ENCODE data around the gene PPFIA3. TPM values are rescaled to one million over a fixed set of nuclear protein-coding genes. Genes with fewer than 3 reads are reported as not detected.

PPFIA3 gene
- total RNA-seq, 1 experiment from 2014 or later, result 19.1 TPM

DNA sequence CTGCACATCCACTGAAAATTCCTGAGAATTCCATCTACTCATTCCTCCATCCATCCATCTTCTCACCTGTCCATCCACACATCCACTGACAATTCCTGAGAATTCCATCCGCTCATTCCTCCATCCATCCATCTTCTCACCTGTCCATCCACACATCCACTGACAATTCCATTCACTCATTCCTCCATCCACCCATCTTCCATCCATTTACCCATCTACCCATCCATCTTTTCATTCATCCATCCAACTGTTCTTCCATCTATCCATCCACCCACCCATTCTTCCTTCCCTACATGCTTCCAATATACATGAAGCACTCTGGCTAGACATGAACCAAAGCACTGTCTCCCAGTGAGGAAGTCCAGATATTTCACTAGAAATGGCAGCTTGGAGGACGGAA lies 53.9 kb downstream of the PPFIA3 start:
- TF ChIP-seq, protein P1, sequence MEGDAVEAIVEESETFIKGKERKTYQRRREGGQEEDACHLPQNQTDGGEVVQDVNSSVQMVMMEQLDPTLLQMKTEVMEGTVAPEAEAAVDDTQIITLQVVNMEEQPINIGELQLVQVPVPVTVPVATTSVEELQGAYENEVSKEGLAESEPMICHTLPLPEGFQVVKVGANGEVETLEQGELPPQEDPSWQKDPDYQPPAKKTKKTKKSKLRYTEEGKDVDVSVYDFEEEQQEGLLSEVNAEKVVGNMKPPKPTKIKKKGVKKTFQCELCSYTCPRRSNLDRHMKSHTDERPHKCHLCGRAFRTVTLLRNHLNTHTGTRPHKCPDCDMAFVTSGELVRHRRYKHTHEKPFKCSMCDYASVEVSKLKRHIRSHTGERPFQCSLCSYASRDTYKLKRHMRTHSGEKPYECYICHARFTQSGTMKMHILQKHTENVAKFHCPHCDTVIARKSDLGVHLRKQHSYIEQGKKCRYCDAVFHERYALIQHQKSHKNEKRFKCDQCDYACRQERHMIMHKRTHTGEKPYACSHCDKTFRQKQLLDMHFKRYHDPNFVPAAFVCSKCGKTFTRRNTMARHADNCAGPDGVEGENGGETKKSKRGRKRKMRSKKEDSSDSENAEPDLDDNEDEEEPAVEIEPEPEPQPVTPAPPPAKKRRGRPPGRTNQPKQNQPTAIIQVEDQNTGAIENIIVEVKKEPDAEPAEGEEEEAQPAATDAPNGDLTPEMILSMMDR (conservative IDR thresholded peaks at IDR 0.05), result no peak
- Mint-ChIP-seq H3K4me1 (no peaks in the 10 kb centered on the region), H3K4me3 (no peak overlapping the region), H3K36me3 (ENCODE audit: insufficient read depth in 1 of 3, low read depth in 3 of 3) (peaks cover 0 to 6% (median 0%) of the 10 kb centered on the region in 3 experiments; a peak in 1 of 7 replicates), H3K9me3 (no peaks in the 10 kb centered on the region), H3K27me3 (ENCODE audit: low read depth) (no peaks in the 10 kb centered on the region; the same call in 1 of the 2 replicates), H3K27ac (no peak overlapping the region)
- Histone ChIP-seq H3K4ac (ENCODE audit: low read depth, low read length) (no peak overlapping the region), H3K18ac (ENCODE audit: insufficient read length, low read depth, low read length) (no peak overlapping the region), H2BK15ac (ENCODE audit: low read depth, low read length) (no peak overlapping the region), H4K8ac (replicated peaks; ENCODE audit: insufficient read length, low read depth, low read length) (no peak overlapping the region), H3K79me2 (ENCODE audit: insufficient read depth, low read length) (no peaks in the 10 kb centered on the region), H3K4me2 (ENCODE audit: insufficient read depth, insufficient read length, low read length) (no peak overlapping the region), H4K91ac (ENCODE audit: insufficient read length, low read depth, low read length) (no peak overlapping the region), H3K79me1 (ENCODE audit: insufficient read depth, low read depth, low read length, poor library complexity, severe bottlenecking) (no peaks in the 10 kb centered on the region), H3T11ph (ENCODE audit: low read length) (no peak overlapping the region), H3K14ac (ENCODE audit: insufficient read depth, low read length) (no peak overlapping the region), H3K27ac (ENCODE audit: insufficient read length, low read depth, low read length) (no peak overlapping the region), H4K5ac (ENCODE audit: insufficient read length, low read depth, low read length) (no peak overlapping the region), H2AK5ac (ENCODE audit: insufficient read length, low read length) (no peak overlapping the region), H2BK120ac (ENCODE audit: low read depth, low read length, poor library complexity, severe bottlenecking) (no peak overlapping the region), H4K20me1 (ENCODE audit: control insufficient read depth, insufficient read depth, insufficient read length) (no peaks in the 10 kb centered on the region), H2BK20ac (ENCODE audit: low read depth, low read length, poor library complexity, severe bottlenecking) (no peak overlapping the region), H2BK12ac (ENCODE audit: insufficient read length, low read depth, low read length) (no peak overlapping the region), H2BK5ac (ENCODE audit: insufficient read length, low read length) (no peak overlapping the region), H3K23me2 (ENCODE audit: insufficient read length, low read depth, low read length, poor library complexity, severe bottlenecking) (no peaks in the 10 kb centered on the region), H3K9ac (ENCODE audit: extremely low read depth, insufficient read length, low read length) (no peak overlapping the region), H3K9me3 (ENCODE audit: control insufficient read depth, low read depth, low read length) (no peaks in the 10 kb centered on the region), H3K4me1 (ENCODE audit: insufficient read depth, low read length) (no peaks in the 10 kb centered on the region), H3K56ac (ENCODE audit: insufficient read length, low read depth, low read length) (no peak overlapping the region), H2AFZ (ENCODE audit: low read length) (no peak overlapping the region), H3K27me3 (ENCODE audit: insufficient read depth, low read length) (no peaks in the 10 kb centered on the region), H3K23ac (ENCODE audit: insufficient read length, low read depth, low read length) (no peak overlapping the region)
- no CpG with 5 or more reads among the region's 2 CpGs for WGBS (ENCODE audit: extremely low coverage, insufficient read length, low lambda C conversion rate)
- DNase-seq, result no peak
